ENCODE results near the gene NUMBL. TPM values are rescaled to one million over a fixed set of nuclear protein-coding genes. Genes with fewer than 3 reads are reported as not detected.

Gene NUMBL
- total and polyA plus RNA-seq, 9 of the 15 experiments (the other 6 are each of a cell fraction or from before 2014, with no cell fraction given), result 0.39 to 38.6 (median 6.6) TPM

DNA sequence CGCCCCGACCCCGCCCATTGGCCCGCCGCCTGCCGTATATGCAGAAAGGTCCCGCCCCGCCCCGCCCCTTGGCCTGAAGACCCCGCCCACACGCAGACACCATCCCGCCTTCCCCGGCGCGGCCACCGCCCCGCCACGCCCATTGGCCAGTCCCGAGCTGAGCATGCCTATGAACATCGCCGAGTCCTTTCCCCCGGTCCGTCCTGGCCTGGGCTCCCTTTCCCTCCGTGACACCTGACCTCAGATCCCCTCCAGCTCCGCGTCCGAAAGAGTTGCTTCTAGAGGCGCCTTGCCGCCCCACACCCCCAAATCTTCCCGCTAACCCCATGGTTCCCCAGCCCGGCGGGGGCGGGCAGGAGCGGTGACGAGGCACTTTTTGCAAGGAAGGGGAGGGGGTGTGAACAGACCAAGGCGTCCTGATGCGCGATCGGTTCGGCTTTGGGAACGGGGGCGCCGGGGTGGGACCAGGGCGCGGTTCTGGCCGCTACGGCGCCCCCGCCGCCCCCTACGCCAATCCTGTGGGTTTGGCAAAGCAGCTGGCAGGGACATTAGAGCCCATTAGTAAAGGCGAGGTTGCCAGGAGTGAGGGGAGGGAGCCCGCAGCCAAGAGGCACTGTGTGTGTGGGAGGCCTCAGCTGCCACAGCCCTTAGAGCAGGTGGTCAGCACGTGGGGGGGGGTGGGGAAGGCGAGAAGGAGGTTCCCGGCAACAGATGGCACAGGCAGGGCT lies 406 bp upstream of the NUMBL start (continued):
- TF ChIP-seq ASH1L (IDR thresholded peaks at IDR 0.05; ENCODE audit: borderline replicate concordance, low read depth, partially characterized antibody), result peak; percentile 61
- TF ChIP-seq, protein P1, sequence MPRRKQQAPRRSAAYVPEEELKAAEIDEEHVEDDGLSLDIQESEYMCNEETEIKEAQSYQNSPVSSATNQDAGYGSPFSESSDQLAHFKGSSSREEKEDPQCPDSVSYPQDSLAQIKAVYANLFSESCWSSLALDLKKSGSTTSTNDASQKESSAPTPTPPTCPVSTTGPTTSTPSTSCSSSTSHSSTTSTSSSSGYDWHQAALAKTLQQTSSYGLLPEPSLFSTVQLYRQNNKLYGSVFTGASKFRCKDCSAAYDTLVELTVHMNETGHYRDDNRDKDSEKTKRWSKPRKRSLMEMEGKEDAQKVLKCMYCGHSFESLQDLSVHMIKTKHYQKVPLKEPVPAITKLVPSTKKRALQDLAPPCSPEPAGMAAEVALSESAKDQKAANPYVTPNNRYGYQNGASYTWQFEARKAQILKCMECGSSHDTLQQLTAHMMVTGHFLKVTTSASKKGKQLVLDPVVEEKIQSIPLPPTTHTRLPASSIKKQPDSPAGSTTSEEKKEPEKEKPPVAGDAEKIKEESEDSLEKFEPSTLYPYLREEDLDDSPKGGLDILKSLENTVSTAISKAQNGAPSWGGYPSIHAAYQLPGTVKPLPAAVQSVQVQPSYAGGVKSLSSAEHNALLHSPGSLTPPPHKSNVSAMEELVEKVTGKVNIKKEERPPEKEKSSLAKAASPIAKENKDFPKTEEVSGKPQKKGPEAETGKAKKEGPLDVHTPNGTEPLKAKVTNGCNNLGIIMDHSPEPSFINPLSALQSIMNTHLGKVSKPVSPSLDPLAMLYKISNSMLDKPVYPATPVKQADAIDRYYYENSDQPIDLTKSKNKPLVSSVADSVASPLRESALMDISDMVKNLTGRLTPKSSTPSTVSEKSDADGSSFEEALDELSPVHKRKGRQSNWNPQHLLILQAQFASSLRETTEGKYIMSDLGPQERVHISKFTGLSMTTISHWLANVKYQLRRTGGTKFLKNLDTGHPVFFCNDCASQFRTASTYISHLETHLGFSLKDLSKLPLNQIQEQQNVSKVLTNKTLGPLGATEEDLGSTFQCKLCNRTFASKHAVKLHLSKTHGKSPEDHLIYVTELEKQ (CRISPR knock-in tag; IDR thresholded peaks at IDR 0.05), result no peak
- peak; percentile 90 for TF ChIP-seq POLR2G (IDR thresholded peaks at IDR 0.05; ENCODE audit: low read depth, low read length)
- TF ChIP-seq SMAD1 (IDR thresholded peaks at IDR 0.05; ENCODE audit: low read depth, low read length, partially characterized antibody), result no peak
- TF ChIP-seq SETDB1 (IDR thresholded peaks at IDR 0.05; ENCODE audit: low read length), result no peak
- TF ChIP-seq POLR2H (tag; IDR thresholded peaks at IDR 0.05; ENCODE audit: low read depth), result peak; percentile 16; the same call in 1 of the 2 replicates
- TF ChIP-seq, protein P2, sequence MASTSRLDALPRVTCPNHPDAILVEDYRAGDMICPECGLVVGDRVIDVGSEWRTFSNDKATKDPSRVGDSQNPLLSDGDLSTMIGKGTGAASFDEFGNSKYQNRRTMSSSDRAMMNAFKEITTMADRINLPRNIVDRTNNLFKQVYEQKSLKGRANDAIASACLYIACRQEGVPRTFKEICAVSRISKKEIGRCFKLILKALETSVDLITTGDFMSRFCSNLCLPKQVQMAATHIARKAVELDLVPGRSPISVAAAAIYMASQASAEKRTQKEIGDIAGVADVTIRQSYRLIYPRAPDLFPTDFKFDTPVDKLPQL (IDR thresholded peaks at IDR 0.05; ENCODE audit: extremely low read depth, insufficient read length), result no peak
- TF ChIP-seq, protein P3, sequence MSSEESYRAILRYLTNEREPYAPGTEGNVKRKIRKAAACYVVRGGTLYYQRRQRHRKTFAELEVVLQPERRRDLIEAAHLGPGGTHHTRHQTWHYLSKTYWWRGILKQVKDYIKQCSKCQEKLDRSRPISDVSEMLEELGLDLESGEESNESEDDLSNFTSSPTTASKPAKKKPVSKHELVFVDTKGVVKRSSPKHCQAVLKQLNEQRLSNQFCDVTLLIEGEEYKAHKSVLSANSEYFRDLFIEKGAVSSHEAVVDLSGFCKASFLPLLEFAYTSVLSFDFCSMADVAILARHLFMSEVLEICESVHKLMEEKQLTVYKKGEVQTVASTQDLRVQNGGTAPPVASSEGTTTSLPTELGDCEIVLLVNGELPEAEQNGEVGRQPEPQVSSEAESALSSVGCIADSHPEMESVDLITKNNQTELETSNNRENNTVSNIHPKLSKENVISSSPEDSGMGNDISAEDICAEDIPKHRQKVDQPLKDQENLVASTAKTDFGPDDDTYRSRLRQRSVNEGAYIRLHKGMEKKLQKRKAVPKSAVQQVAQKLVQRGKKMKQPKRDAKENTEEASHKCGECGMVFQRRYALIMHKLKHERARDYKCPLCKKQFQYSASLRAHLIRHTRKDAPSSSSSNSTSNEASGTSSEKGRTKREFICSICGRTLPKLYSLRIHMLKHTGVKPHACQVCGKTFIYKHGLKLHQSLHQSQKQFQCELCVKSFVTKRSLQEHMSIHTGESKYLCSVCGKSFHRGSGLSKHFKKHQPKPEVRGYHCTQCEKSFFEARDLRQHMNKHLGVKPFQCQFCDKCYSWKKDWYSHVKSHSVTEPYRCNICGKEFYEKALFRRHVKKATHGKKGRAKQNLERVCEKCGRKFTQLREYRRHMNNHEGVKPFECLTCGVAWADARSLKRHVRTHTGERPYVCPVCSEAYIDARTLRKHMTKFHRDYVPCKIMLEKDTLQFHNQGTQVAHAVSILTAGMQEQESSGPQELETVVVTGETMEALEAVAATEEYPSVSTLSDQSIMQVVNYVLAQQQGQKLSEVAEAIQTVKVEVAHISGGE (CRISPR knock-in tag; IDR thresholded peaks at IDR 0.05), result no peak; a peak in 1 of 6 replicates
- no peak for TF ChIP-seq MEIS2 (IDR thresholded peaks at IDR 0.05; ENCODE audit: partially characterized antibody)
- TF ChIP-seq CXXC5 (CRISPR knock-in tag; IDR thresholded peaks at IDR 0.05), result peak; percentile 62
- peak; percentile 4 for TF ChIP-seq ZFP36 (IDR thresholded peaks at IDR 0.05; ENCODE audit: low read depth, low read length, partially characterized antibody)
- TF ChIP-seq MEF2D (tag; conservative IDR thresholded peaks at IDR 0.05; ENCODE audit: low read depth), result 0 out of 2 replicates have a peak, but pooled peaks have one; percentile 25
- TF ChIP-seq, protein P4, sequence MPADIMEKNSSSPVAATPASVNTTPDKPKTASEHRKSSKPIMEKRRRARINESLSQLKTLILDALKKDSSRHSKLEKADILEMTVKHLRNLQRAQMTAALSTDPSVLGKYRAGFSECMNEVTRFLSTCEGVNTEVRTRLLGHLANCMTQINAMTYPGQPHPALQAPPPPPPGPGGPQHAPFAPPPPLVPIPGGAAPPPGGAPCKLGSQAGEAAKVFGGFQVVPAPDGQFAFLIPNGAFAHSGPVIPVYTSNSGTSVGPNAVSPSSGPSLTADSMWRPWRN (IDR thresholded peaks at IDR 0.05; ENCODE audit: low read depth), result no peak
- no peak for TF ChIP-seq TGIF2 (CRISPR knock-in tag; IDR thresholded peaks at IDR 0.05)
- TF ChIP-seq SMARCC2 (IDR thresholded peaks at IDR 0.05; ENCODE audit: low read depth), result peak; percentile 65; the same call in 1 of the 2 replicates
- no peak for TF ChIP-seq KLF10 (CRISPR knock-in tag; IDR thresholded peaks at IDR 0.05)

Measured in K562 (cell line).